GM10248 (cell line): Measurements from ENCODE around the gene ERN1.

ENCODE experiments used
- CTCF ChIA-PET: fragments of 300-600 bp; sonication (Branson Sonifier 250); formaldehyde crosslinking; extraction: SDS; loops from one replicate; lab custom pipeline; 2021; ENCODE audit warnings: antibody characterized with exemption; lab: Yijun Ruan, JAX
- POLR2A ChIA-PET: fragments of 350-650 bp; sonication (Branson Sonifier 250); formaldehyde crosslinking; extraction: SDS; loops from one replicate; lab custom pipeline; 2020; ENCODE audit warnings: antibody characterized with exemption; lab: Yijun Ruan, JAX
- DNase-seq: peaks from one replicate; pipeline ENCODE4 v3.0.0; 2012; ENCODE audit errors: extremely low spot score
- TF ChIP-seq, protein P1 (sequence below): IDR thresholded peaks from 2 replicates; pipeline ENCODE4 v1.5.1; 2012; ENCODE audit warnings: mild to moderate bottlenecking, low read depth; ENCODE audit errors: extremely low read depth, missing control alignments, control extremely low read depth

Gene ERN1

DNA sequence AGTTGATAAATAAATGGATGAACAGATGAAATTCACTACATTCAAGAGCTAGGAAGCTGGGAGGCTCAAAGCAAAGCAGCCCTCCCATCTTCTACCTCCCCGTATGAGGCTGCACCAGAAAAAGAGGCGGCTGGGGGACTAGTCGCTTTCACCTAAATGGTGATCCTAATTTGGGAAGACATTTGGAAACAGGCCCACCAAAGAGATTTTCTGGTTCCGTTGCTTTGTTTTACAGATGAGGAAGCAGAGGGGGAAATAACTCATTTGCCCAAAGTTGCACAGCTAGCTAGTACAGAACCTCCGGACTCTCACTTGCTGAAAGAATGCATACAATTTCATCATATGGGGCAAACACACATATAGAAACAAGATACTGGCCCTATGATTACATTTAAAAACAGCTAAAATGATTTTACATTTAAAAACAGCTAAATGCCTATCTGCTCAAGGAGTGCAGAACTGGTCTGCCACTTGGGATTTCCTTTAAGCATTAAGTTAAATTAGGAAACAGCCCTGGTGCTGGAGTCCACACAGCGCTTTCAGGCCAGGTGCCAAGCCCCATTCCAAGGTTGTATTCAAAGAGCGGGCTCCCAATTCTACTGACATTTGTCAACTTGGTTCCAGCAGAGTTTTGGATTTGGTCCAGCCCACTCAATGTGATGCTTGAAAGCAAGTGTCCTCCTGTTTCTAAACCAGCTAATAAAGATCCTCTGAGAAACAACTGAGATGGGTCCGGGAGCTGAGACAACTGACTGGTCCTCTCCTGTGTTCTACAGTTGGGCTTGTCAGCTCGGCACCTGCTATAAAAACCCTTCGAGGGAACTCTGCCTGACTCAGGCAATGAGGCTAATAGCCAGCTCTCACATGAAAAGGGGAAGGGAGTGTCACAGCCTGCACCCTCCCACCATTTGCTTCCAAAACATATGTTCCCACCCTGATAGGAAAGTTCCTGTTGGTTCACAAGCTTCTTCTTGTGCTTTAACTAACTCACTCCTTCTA is 11.7 kb downstream of the ERN1 start:
- ChIA-PET CTCF (interaction anchor here (1.0 to 19.4 kb wide), 7 partner anchors 9 to 89 kb away, joined by 3 to 515 read pairs (median 4); no protein-coding TSS in a partner anchor), POLR2A (interaction anchor here (0.7 to 1.4 kb wide), 2 partner anchors 11 to 27 kb away, joined by 3 read pairs; no protein-coding TSS in a partner anchor)
- TF ChIP-seq, protein P1, sequence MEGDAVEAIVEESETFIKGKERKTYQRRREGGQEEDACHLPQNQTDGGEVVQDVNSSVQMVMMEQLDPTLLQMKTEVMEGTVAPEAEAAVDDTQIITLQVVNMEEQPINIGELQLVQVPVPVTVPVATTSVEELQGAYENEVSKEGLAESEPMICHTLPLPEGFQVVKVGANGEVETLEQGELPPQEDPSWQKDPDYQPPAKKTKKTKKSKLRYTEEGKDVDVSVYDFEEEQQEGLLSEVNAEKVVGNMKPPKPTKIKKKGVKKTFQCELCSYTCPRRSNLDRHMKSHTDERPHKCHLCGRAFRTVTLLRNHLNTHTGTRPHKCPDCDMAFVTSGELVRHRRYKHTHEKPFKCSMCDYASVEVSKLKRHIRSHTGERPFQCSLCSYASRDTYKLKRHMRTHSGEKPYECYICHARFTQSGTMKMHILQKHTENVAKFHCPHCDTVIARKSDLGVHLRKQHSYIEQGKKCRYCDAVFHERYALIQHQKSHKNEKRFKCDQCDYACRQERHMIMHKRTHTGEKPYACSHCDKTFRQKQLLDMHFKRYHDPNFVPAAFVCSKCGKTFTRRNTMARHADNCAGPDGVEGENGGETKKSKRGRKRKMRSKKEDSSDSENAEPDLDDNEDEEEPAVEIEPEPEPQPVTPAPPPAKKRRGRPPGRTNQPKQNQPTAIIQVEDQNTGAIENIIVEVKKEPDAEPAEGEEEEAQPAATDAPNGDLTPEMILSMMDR: no peak
- no peak for DNase-seq

DNA sequence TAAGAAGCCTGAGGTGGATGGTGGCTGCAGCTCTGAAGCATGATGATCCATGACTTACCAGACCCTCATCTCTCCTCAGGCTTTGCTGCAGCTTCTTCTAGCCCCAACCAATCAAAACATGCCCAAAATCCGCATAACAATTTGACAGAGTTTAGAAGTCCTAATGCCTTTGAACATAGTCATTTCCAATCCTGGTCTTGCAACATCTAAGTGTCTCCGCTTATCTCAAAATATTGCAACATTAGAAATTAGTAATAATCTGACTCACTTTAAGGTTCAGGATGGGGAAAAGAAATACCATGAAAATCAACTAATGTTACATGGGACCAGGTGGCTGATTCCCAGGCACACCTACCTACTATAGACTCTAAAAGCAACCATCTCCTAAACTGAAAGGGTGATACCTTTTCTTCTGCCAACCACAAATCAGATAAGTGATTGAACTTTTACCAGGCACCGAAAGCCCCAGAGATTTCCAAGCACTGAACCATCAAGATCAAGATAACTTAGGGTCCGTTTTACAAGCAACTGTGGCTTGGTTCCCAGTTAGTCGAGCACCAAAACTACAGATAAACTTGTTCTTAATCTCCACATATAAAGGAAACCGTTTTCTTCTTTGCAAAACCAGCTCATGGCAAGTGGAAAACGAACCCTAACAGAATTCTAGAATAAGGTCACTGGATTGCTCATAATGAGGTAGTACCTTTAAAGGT is 14.0 kb downstream of the ERN1 start:
- no peak for DNase-seq
- ChIA-PET POLR2A (no interaction called here), CTCF (interaction anchor here (1.0 to 3.8 kb wide), 3 partner anchors 14 to 52 kb away, joined by 4 to 24 read pairs (median 5); no protein-coding TSS in a partner anchor)
- TF ChIP-seq, protein P1: no peak

DNA sequence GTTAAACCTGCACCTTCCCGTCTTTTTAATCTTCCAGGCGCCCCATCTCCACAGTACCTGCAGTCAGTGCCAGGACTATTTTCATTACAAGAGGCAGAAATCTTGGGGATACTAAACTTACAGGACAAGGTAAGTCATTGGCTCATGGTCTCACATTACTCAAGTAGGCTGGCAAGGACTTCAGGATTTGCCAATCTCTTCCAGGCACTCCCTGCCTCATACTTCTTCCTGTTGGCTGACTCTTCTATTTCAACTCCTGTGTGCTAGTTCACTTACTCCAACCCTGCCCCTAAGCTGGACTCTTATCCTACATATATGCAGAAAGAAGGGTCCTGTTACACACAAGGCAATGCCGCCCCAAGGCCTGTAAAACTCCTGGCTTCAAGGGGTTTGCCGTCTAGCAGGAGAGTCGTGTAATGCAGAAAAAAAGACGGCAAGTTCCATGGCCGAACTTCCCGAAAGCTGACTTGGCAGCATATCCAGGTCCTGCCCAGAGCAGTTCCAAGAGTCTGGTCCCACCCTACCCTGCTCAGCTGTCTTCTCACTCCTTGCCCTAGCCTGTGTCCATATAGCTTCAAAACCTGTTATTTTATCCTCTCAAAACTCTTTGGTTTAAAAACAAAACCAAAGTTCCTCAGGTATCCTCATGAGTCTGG is 14.8 kb downstream of the ERN1 start:
- TF ChIP-seq, protein P1: no peak
- ChIA-PET POLR2A (interaction anchor here (1.3 kb wide), 1 partner anchor 31 kb away, joined by 3 read pairs; no protein-coding TSS in a partner anchor), CTCF (interaction anchor here (0.7 to 3.8 kb wide), 7 partner anchors 13 to 196 kb away, joined by 3 to 24 read pairs (median 4); no protein-coding TSS in a partner anchor)
- DNase-seq: no peak

DNA sequence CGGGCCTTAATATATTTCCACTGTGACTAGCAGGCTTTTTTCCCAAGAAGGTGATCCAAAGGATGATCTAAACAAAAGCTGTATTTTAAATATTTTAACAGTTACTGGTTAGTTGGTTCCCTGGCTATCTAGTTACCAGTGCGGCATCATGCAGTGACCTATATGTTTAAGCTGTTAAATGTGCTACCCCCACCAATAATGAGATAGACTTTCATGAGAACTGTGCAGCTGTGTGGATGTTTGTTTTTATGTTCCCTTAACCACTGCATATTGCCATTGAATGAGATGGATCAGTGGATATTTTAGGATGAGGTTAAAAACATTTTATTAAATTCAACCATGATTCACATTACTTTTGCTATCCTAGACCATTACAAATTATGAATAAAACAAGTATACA is 16.9 kb downstream of the ERN1 start:
- CTCF ChIA-PET: interaction anchor here (0.8 to 3.8 kb wide), 10 partner anchors 9 to 84 kb away, joined by 3 to 24 read pairs (median 5); no protein-coding TSS in a partner anchor

DNA sequence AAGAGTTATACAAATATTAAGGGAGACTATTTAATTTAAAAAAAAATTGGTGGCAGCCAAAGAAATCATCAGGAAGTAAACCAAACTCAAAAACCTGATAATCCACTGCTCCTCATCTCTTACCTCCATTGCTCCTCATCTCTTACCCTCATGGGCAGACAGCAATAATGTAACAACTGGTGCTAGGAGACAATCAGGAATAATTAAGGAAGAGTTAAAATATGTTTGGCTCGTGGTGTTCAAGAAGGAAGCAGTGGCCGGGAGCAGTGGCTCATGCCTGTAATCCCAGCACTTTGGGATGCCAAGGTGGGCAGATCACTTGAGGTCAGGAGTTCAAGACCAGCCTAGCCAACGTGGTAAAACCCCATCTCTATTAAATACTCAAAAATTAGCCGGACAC is 18.1 kb downstream of the ERN1 start:
- ChIA-PET POLR2A (interaction anchor here (1.5 kb wide), 1 partner anchor 34 kb away, joined by 3 read pairs; no protein-coding TSS in a partner anchor), CTCF (interaction anchor here (1.0 to 3.8 kb wide), 7 partner anchors 8 to 83 kb away, joined by 3 to 24 read pairs (median 6); no protein-coding TSS in a partner anchor)
- TF ChIP-seq, protein P1: no peak
- no peak for DNase-seq

More for the DNA sequence above, 16.9 kb downstream of the ERN1 start:
- TF ChIP-seq, protein P1: no peak
- no peak for DNase-seq
- POLR2A ChIA-PET: interaction anchor here (0.5 kb wide), 1 partner anchor 11 kb away, joined by 3 read pairs; no protein-coding TSS in a partner anchor
